A549 (cell line): Measurements from ENCODE around the gene IGF1R. TPM values are rescaled to one million over a fixed set of nuclear protein-coding genes. Genes with fewer than 3 reads are reported as not detected.

ENCODE experiments used
- ATAC-seq, 2 experiments: fragments of 200-7000 bp in 1 of 2; fragments of >200 bp in 1 of 2; cut with Nextera tagmentation in 1 of 2; cut with Tn5 transposase in 1 of 2; 3 replicates each; pipeline versions ENCODE4 v1.8.0 to v1.9.1; 2018 to 2020; ENCODE audit warnings: mild to moderate bottlenecking in 1 of 2, moderate library complexity in 1 of 2
- CTCF ChIA-PET: fragments of 300-600 bp; sonication (Branson Sonifier 250); formaldehyde crosslinking; extraction: SDS; loops from one replicate; lab custom pipeline; 2021; ENCODE audit warnings: antibody characterized with exemption, inconsistent platforms; lab: Yijun Ruan, JAX
- POLR2A ChIA-PET: fragments of 350-600 bp; formaldehyde crosslinking; extraction: SDS; loops from one replicate; lab custom pipeline; 2021; ENCODE audit warnings: antibody characterized with exemption, inconsistent platforms; lab: Yijun Ruan, JAX
- DNase-seq, 2 experiments: peaks; one replicate each; pipeline versions ENCODE4 v3.0.0 to v3.0.0-alpha.2; 2011 to 2016; ENCODE audit warnings: low read depth in 1 of 2, low spot score in 1 of 2
- FAIRE-seq: peaks from 2 replicates; lab custom pipeline; 2011; peaks lifted over from hg19 to GRCh38; lab: Jason Lieb, UNC
- H3K27ac ChIP-seq, 2 experiments: fragments of >200 bp; sonication (Bioruptor Twin); formaldehyde crosslinking; 3 replicates each; pipeline ENCODE4 v1.5.1; 2016 to 2017
- H3K4me1 ChIP-seq: fragments of >200 bp; sonication (Bioruptor Twin); formaldehyde crosslinking; 3 replicates; pipeline ENCODE4 v1.6.1; 2016
- H3K4me2 ChIP-seq: fragments of >200 bp; sonication (Bioruptor Twin); formaldehyde crosslinking; 3 replicates; pipeline ENCODE4 v1.6.1; 2016
- H3K4me3 ChIP-seq: fragments of >200 bp; sonication (Bioruptor Twin); formaldehyde crosslinking; 3 replicates; pipeline ENCODE4 v1.5.1; 2016
- H3K9me3 ChIP-seq: fragments of >200 bp; sonication (Bioruptor Twin); formaldehyde crosslinking; 3 replicates; pipeline ENCODE4 v1.6.1; 2016
- CBX8 ChIP-seq: fragments of 200-600 bp; sonication (generic); IDR thresholded peaks from 2 replicates; pipeline ENCODE4 v1.6.1; 2016
- EHF ChIP-seq: fragments of 250-450 bp; sonication (Bioruptor Pico); IDR thresholded peaks from 2 replicates; pipeline ENCODE4 v1.5.0; 2020; ENCODE audit warnings: mild to moderate bottlenecking
- EP300 ChIP-seq, 2 experiments: fragments of >200 bp; sonication (Bioruptor Twin); formaldehyde crosslinking; IDR thresholded peaks; 2 replicates in 1 of 2; 3 replicates in 1 of 2; pipeline ENCODE4 v1.6.1; 2016 to 2017
- FOSL2 ChIP-seq, 2 experiments: fragments of 450-650 bp in 1 of 2; fragments of >200 bp in 1 of 2; sonication (Bioruptor Twin) in 1 of 2; formaldehyde crosslinking; IDR thresholded peaks; 2 replicates each; pipeline versions ENCODE4 v1.5.0 to v1.6.1; 2016 to 2020; ENCODE audit warnings: mild to moderate bottlenecking in 1 of 2, moderate library complexity in 1 of 2
- HEYL ChIP-seq: fragments of 250-450 bp; sonication (Bioruptor Pico); IDR thresholded peaks from 2 replicates; pipeline ENCODE4 v1.8.0; 2021; ENCODE audit warnings: mild to moderate bottlenecking, moderate library complexity
- HMGXB4 ChIP-seq: fragments of 250-450 bp; sonication (Bioruptor Pico); IDR thresholded peaks from 2 replicates; pipeline ENCODE4 v1.5.0; 2021; ENCODE audit warnings: mild to moderate bottlenecking, moderate library complexity, borderline replicate concordance
- KDM5A ChIP-seq: fragments of 200-600 bp; sonication (generic); IDR thresholded peaks from 2 replicates; pipeline ENCODE4 v1.6.1; 2016; ENCODE audit warnings: antibody characterized with exemption, mild to moderate bottlenecking
- MAZ ChIP-seq: fragments of 150-350 bp; IDR thresholded peaks from 2 replicates; pipeline ENCODE4 v1.6.1; 2014; ENCODE audit warnings: antibody characterized with exemption, low read depth, low read length, borderline replicate concordance
- RNF2 ChIP-seq: fragments of 200-600 bp; sonication (generic); IDR thresholded peaks from 2 replicates; pipeline ENCODE4 v1.6.1; 2016; ENCODE audit warnings: low read depth, mild to moderate bottlenecking, antibody characterized with exemption, moderate library complexity, borderline replicate concordance
- ZC3H11A ChIP-seq: fragments of 450-650 bp; IDR thresholded peaks from 2 replicates; pipeline ENCODE4 v1.6.1; 2014; ENCODE audit warnings: antibody characterized with exemption, mild to moderate bottlenecking
- ZFP36 ChIP-seq: fragments of 450-650 bp; IDR thresholded peaks from 2 replicates; pipeline ENCODE4 v1.6.1; 2014; ENCODE audit warnings: borderline replicate concordance; ENCODE audit not compliant: partially characterized antibody
- ZSCAN20 ChIP-seq: fragments of 250-450 bp; sonication (Bioruptor Pico); IDR thresholded peaks from 2 replicates; pipeline ENCODE4 v1.8.0; 2022; ENCODE audit warnings: mild to moderate bottlenecking, moderate library complexity
- WGBS: methylation state at CpG from one replicate; pipeline ENCODE4 v1.1.6; 2017; ENCODE audit errors: missing lambda C conversion rate; 5-methylcytosine and 5-hydroxymethylcytosine counted together
- polyA plus RNA-seq, 4 experiments: library from polyadenylated mRNA; depleted of rRNA in 3 of 4; stranded (reverse); fragments of >200 nt; fragmentation: RNase III in 1 of 4; extraction: RNeasy Plus Mini Kit Qiagen cat#74134 plus additional on column Dnase treatment in 1 of 4; gene quantifications; 2 replicates in 3 of 4; 3 replicates in 1 of 4; pipeline ENCODE4 v1.2.3, GENCODE V29; 2011 to 2017

Gene IGF1R
- polyA plus RNA-seq, 2 of the 4 experiments (the other 2 are of a cell fraction), result 42.6 to 69.5 TPM

- no peak for TF ChIP-seq ZFP36
- TF ChIP-seq ZC3H11A, result peak; percentile 48
- TF ChIP-seq KDM5A, result no peak
- no peak for TF ChIP-seq ZSCAN20 (CRISPR knock-in tag)
- no peak for TF ChIP-seq EHF (CRISPR knock-in tag)
- peak; percentile 69 for TF ChIP-seq FOSL2 (IDR thresholded peaks at IDR 0.05)
- TF ChIP-seq FOSL2 (CRISPR knock-in tag; IDR thresholded peaks at IDR 0.05), result peak; percentile 56
Observed at GRCh38 chr15:98803228-98804056, 155.1 kb downstream of the IGF1R start (continued).

- ATAC-seq, result peak in 1 of 2 experiments; percentile 10; a peak in 1 of 6 replicates
- Histone ChIP-seq H3K4me2 (peak overlapping the region; percentile 89), H3K27ac (peak overlapping the region; percentile 45 to 71), H3K4me3 (no peak overlapping the region), H3K4me1 (peaks cover 81% of the 10 kb centered on the region), H3K9me3 (no peaks in the 10 kb centered on the region)
- ChIA-PET CTCF (interaction anchor here (0.5 to 1.3 kb wide), 4 partner anchors 35 to 285 kb away, joined by 3 read pairs; no protein-coding TSS in a partner anchor), POLR2A (no interaction called here)
- TF ChIP-seq CBX8, result no peak
- TF ChIP-seq FOSL2 (IDR thresholded peaks at IDR 0.05), result no peak
- 0 out of 2 replicates have a peak, but pooled peaks have one; percentile 2 for TF ChIP-seq FOSL2 (CRISPR knock-in tag; IDR thresholded peaks at IDR 0.05)
- FAIRE-seq, result no peak
- DNase-seq, result peak in 1 of 2 experiments; percentile 37
- WGBS, result 90% methylated on average over 5 of the region's 5 CpGs
Observed at GRCh38 chr15:98804057-98804380, 155.7 kb downstream of the IGF1R start.

- DNase-seq (peak in 1 of 2 experiments; percentile 61), ATAC-seq (peak; percentile 58 to 77; a peak in 5 of 6 replicates), FAIRE-seq (no peak)
- ChIA-PET CTCF (interaction anchor here (0.7 to 3.0 kb wide), 7 partner anchors 8 to 45 kb away, joined by 3 to 14 read pairs (median 3); no protein-coding TSS in a partner anchor), POLR2A (no interaction called here)
- Histone ChIP-seq H3K4me1 (peaks cover 66% of the 10 kb centered on the region), H3K9me3 (no peaks in the 10 kb centered on the region), H3K4me2 (peak overlapping the region; percentile 29; the same call in 2 of the 3 replicates), H3K4me3 (no peak overlapping the region), H3K27ac (peak overlapping the region; percentile 29 to 66; a peak in 5 of 6 replicates)
- WGBS, result 73% methylated on average over 12 of the region's 12 CpGs
- TF ChIP-seq HEYL (CRISPR knock-in tag), result no peak
- no peak for TF ChIP-seq MAZ
- TF ChIP-seq CBX8, result no peak
Observed at GRCh38 chr15:98805434-98806274, 157.3 kb downstream of the IGF1R start.

GRCh38 chr15:98806275-98806895 is 158.0 kb downstream of the IGF1R start:
- no peak overlapping the region for H3K4me3 ChIP-seq
- DNase-seq, result no peak
- POLR2A ChIA-PET, result interaction anchor here (0.5 kb wide), 1 partner anchor 97 kb away, joined by 3 read pairs; no protein-coding TSS in a partner anchor
- ATAC-seq, result no peak; a peak in 1 of 6 replicates
- no peak overlapping the region for H3K4me2 ChIP-seq
- CTCF ChIA-PET, result interaction anchor here (0.7 to 3.0 kb wide), 12 partner anchors 9 to 147 kb away, joined by 3 to 14 read pairs (median 3); no protein-coding TSS in a partner anchor
- no peak for FAIRE-seq
- H3K9me3 ChIP-seq, result no peaks in the 10 kb centered on the region
- TF ChIP-seq RNF2 (no peak), HMGXB4 (CRISPR knock-in tag) (no peak), EP300 (IDR thresholded peaks at IDR 0.05) (no peak)
- H3K27ac ChIP-seq, result peak overlapping the region in 1 of 2 experiments; percentile 66; a peak in 3 of 6 replicates
- 95% methylated on average over 9 of the region's 9 CpGs for WGBS
- peaks cover 58% of the 10 kb centered on the region for H3K4me1 ChIP-seq
